ENCODE measurements around the gene PDZD2. TPM values are rescaled to one million over a fixed set of nuclear protein-coding genes. Genes with fewer than 3 reads are reported as not detected.

Gene PDZD2
- total and polyA plus RNA-seq, 12 donors = 2.2 to 10.3 (median 5.0) TPM

- TF ChIP-seq POLR2A (IDR thresholded peaks at IDR 0.05) (no peak), CTCF (IDR thresholded peaks at IDR 0.05) (no peak)
Measured at GRCh38 chr5:31743678-31744077, 104.7 kb downstream of the PDZD2 start.

GRCh38 chr5:31748458-31749172 is 109.7 kb downstream of the PDZD2 start:
- no peaks in the 10 kb centered on the region for H3K27me3 ChIP-seq
- no peak for DNase-seq
- no peak overlapping the region for H3K27ac ChIP-seq
- H3K36me3 ChIP-seq (replicated peaks in 1 of 2) = no peaks in the 10 kb centered on the region
- peaks cover 0 to 4% of the 10 kb centered on the region in 2 donors for H3K4me1 ChIP-seq (replicated peaks in 1 of 2)
- TF ChIP-seq POLR2A (IDR thresholded peaks at IDR 0.05) = no peak
- TF ChIP-seq CTCF (IDR thresholded peaks at IDR 0.05) = no peak
- H3K9me3 ChIP-seq (replicated peaks in 1 of 3) = no peaks in the 10 kb centered on the region
- H3K4me3 ChIP-seq = no peak overlapping the region
- intact Hi-C loops (cut with DNase I) = no loop called here
- WGBS, 4 donors = 80 to 95% (median 86%) methylated on average over 3 of the region's 3 CpGs

More at GRCh38 chr5:31743678-31744077, 104.7 kb downstream of the PDZD2 start:
- no peak for DNase-seq
- intact Hi-C loops (cut with DNase I) = no loop called here
- Histone ChIP-seq H3K36me3 (replicated peaks in 1 of 2) (no peaks in the 10 kb centered on the region), H3K27ac (no peak overlapping the region), H3K4me1 (replicated peaks in 1 of 2) (no peaks in the 10 kb centered on the region), H3K27me3 (no peaks in the 10 kb centered on the region), H3K4me3 (no peak overlapping the region), H3K9me3 (replicated peaks in 1 of 3) (no peaks in the 10 kb centered on the region)
- WGBS, 4 donors = 77 to 95% (median 90%) methylated on average over 3 of the region's 3 CpGs

- Histone ChIP-seq H3K4me3 (no peak overlapping the region), H3K27me3 (no peaks in the 10 kb centered on the region), H3K36me3 (replicated peaks in 1 of 2) (no peaks in the 10 kb centered on the region), H3K27ac (no peak overlapping the region), H3K9me3 (replicated peaks in 1 of 3) (no peaks in the 10 kb centered on the region), H3K4me1 (replicated peaks in 1 of 2) (peaks cover 0 to 4% of the 10 kb centered on the region in 2 donors)
- DNase-seq = no peak
- intact Hi-C loops (cut with DNase I) = no loop called here
- TF ChIP-seq CTCF (IDR thresholded peaks at IDR 0.05) (no peak), POLR2A (IDR thresholded peaks at IDR 0.05) (no peak)
- 87 to 91% (median 90%) methylated on average over 12 of the region's 12 CpGs for WGBS, 4 donors
Measured at GRCh38 chr5:31750215-31750614, 111.3 kb downstream of the PDZD2 start.

- no peak overlapping the region for H3K27ac ChIP-seq
- H3K4me3 ChIP-seq = no peak overlapping the region
- no peaks in the 10 kb centered on the region for H3K36me3 ChIP-seq (replicated peaks in 1 of 2)
- H3K9me3 ChIP-seq (replicated peaks in 1 of 3) = no peaks in the 10 kb centered on the region
- intact Hi-C loops (cut with DNase I) = no loop called here
- WGBS, 4 donors = 61 to 94% (median 81%) methylated on average over 3 of the region's 3 CpGs; no CpG with 5 or more reads in 1 of the 4 donors
- no peak for DNase-seq
- no peak for TF ChIP-seq POLR2A (IDR thresholded peaks at IDR 0.05)
- no peak for TF ChIP-seq CTCF (IDR thresholded peaks at IDR 0.05)
- H3K4me1 ChIP-seq (replicated peaks in 1 of 2) = peaks cover 0 to 4% of the 10 kb centered on the region in 2 donors
- H3K27me3 ChIP-seq = no peaks in the 10 kb centered on the region
Measured at GRCh38 chr5:31751610-31752009, 112.7 kb downstream of the PDZD2 start.
